Measurements from ENCODE around the gene CCDC126.
"Not testable (repeated sequence)": the region's sequence is repeated elsewhere in the genome, so short reads cannot be mapped to it uniquely, and the experiment has no call there.

The CCDC126 gene

DNA sequence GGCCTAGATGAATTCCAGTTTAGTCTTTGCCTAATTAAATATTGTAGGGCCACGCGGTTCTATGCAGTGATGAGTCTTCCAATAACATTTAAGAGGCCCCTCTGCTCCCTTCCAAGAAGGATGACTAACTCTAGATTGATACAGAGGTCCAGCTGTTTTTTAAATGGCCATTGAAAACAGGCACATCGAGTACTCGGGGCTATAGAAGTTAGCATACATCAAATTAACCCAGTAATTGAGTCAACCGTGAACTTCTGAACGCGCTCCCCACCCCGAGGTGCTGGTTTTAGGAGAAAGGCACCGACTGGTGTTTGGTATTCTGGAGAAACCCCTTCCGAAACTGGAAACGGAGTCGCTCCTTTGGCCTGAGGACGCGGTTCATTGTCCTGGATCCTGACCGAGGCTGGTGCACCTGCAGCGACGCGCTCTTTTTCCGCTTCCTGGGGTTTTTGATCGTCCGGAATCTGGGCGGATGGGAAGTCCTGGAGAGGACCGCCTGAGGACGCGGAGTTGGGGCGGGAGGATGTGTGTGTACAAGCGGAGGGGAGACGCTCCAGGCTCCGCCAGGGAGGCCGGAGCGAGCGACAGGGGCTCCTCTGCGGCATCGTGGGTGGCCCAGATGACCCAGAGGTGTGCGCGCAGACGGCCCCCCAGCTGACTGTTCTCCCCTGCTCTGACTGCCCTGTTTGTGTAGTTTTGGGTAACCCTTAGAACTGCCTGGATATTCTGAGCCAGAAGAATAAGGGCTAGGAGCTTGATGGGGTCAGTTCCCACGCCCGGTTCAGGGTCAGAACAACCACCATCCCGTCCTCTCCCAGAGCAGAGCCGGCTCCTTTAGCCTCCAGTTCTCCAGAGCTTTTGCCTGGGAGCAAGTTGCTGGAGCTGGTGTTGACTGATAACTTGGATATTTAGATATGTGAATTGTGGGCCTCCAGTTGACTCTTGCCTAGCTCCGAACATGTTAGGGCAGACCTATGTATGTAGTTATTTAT lies 83.5 kb downstream of the CCDC126 start:
- peak; percentile 49 for DNase-seq (ENCODE audit: low spot score)
- TF ChIP-seq, protein P1, sequence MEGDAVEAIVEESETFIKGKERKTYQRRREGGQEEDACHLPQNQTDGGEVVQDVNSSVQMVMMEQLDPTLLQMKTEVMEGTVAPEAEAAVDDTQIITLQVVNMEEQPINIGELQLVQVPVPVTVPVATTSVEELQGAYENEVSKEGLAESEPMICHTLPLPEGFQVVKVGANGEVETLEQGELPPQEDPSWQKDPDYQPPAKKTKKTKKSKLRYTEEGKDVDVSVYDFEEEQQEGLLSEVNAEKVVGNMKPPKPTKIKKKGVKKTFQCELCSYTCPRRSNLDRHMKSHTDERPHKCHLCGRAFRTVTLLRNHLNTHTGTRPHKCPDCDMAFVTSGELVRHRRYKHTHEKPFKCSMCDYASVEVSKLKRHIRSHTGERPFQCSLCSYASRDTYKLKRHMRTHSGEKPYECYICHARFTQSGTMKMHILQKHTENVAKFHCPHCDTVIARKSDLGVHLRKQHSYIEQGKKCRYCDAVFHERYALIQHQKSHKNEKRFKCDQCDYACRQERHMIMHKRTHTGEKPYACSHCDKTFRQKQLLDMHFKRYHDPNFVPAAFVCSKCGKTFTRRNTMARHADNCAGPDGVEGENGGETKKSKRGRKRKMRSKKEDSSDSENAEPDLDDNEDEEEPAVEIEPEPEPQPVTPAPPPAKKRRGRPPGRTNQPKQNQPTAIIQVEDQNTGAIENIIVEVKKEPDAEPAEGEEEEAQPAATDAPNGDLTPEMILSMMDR (IDR thresholded peaks at IDR 0.05; ENCODE audit: extremely low read depth, missing control alignments), result no peak

DNA sequence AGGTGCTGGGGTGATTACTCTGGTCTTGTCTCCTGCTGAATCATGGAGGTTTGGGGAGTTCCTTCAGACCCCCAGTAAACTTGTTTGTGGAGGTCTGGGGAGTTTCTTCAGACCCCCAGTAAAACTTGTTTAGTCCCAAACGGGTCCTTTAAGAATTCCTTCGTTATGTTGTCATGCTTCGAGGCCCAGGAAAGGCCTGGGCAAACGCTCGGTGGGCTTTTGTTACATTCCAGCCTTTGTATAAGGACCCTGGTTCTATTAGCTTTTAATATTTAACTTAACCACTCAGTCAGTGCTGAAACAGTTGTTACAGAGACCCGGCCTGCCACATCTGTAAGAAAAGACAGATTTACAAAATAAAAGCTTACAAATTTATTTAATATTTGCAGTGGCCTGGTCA lies 86.9 kb downstream of the CCDC126 start:
- DNase-seq (ENCODE audit: low spot score), result not testable (repeated sequence)

DNA sequence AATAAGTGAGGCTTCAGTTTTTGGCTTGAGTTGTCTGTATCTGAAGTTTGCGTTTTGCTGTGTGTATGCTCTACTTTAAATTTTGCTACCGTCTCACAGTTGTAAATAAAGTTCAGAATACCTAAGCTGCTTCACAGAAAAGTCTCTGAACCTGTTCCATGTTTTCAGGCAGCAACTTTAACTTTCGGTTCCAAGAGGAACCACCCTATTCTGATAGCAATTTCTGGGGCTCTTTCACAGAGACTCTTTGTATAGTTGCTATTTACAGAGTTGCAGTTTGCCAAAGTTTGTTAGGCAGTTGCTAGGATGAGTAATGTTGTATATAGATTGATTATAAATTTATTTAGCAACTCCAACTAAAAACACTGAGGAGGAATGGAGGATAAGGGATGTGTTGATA lies 88.5 kb downstream of the CCDC126 start:
- TF ChIP-seq, protein P1 (IDR thresholded peaks at IDR 0.05; ENCODE audit: extremely low read depth, missing control alignments), result no peak
- no peak for DNase-seq (ENCODE audit: low spot score)

DNA sequence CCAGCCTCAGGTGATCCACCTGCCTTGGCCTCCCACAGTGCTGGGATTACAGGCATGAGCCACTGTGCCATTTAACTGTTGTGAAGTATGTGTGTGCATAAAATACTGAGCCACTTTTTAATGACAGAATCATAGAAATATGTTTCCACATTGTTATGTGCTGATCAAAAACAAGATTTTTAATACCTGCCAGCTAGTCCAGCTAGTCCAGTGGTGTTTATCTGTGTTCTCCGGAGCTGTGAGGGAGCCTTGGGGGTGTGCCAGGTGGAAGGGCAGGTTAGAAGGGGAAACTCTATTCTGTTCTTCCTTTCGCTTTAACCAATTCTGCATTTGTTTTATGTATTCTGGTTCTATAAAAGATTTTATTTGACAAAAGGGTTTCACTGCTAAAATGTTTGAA lies 89.8 kb downstream of the CCDC126 start:
- TF ChIP-seq, protein P1 (IDR thresholded peaks at IDR 0.05; ENCODE audit: extremely low read depth, missing control alignments), result no peak
- DNase-seq (ENCODE audit: low spot score), result no peak

DNA sequence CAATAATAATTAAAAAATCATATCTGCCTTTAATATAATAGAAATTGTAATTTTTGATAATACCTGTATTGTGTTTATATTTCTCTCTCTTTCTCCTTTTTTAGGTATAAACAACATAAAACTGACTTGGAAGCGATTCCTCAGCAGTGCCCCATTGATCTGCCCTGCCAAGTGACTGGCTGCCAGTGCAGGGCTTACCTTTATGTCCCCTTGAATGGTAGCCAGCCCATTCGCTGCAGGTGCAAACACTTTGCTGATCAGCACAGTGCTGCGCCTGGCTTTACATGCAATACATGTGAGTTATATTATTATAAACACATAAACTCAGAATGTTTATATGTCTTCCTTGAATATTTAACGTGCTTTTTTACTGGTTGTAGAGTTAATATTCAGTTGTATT lies 92.0 kb downstream of the CCDC126 start:
- TF ChIP-seq, protein P1 (IDR thresholded peaks at IDR 0.05; ENCODE audit: extremely low read depth, missing control alignments), result no peak

DNA sequence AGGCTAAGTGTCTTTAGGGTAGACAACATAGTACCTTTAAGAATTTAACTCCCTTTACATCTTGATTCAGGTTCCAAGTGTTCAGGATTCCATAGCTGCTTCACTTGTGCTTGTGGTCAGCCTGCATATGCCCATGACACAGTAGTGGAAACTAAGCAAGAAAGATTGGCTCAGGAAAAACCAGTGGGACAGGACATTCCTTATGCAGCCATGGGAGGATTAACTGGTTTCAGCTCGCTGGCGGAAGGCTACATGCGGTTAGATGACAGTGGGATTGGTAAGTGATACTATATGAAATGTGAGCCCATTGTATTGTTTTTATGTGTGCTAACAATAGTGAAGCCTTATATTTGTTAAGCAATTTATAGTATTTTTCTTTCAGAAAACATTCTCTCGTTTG lies 94.1 kb downstream of the CCDC126 start:
- no peak for DNase-seq (ENCODE audit: low spot score)
- TF ChIP-seq, protein P1 (IDR thresholded peaks at IDR 0.05; ENCODE audit: extremely low read depth, missing control alignments), result no peak

More for the DNA sequence above, 92.0 kb downstream of the CCDC126 start:
- no peak for DNase-seq (ENCODE audit: low spot score)

DNA sequence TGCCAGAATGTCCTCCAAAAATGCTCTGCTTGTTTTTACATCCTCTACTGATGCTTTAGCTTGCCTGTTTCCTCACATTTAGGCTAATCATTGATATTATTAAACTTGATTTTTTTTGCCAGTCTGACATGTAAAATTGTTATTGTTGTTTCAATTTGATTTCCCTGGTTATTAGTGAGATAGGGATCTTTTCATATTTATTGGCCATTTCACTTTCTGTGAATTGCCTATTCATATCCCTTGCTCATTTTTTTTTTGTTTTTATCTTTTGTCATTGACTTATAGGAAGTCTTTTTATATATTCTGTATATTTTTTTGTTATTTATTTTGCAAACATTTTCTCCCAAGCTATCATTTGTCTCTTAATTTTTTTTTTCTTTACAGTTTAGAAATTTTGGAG lies 96.0 kb downstream of the CCDC126 start:
- no peak for DNase-seq (ENCODE audit: low spot score)
- TF ChIP-seq, protein P1 (IDR thresholded peaks at IDR 0.05; ENCODE audit: extremely low read depth, missing control alignments), result no peak
